Measurements from ENCODE around the gene PACSIN2.

DNA sequence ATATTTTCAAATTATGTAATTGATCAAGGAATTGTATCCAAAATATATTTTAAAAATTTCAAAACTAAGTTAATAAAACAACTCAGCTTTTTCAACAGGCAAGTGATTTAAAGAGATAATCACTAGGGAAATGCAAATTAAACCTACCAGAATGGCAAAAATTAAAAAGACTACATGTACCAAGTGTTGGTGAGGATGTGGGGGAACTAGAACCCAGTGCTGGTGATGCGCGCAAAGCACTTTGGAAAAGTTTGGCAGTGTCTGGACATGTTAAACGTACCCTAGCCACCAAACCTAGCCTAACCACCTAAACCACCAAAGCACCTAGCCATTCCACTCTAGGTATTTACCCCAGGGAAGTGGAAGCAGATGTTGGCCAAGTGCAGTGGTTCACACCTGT is 22.9 kb downstream of the PACSIN2 start:
- TF ChIP-seq, protein P1, sequence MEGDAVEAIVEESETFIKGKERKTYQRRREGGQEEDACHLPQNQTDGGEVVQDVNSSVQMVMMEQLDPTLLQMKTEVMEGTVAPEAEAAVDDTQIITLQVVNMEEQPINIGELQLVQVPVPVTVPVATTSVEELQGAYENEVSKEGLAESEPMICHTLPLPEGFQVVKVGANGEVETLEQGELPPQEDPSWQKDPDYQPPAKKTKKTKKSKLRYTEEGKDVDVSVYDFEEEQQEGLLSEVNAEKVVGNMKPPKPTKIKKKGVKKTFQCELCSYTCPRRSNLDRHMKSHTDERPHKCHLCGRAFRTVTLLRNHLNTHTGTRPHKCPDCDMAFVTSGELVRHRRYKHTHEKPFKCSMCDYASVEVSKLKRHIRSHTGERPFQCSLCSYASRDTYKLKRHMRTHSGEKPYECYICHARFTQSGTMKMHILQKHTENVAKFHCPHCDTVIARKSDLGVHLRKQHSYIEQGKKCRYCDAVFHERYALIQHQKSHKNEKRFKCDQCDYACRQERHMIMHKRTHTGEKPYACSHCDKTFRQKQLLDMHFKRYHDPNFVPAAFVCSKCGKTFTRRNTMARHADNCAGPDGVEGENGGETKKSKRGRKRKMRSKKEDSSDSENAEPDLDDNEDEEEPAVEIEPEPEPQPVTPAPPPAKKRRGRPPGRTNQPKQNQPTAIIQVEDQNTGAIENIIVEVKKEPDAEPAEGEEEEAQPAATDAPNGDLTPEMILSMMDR (IDR thresholded peaks at IDR 0.05), result no peak
- no peak for TF ChIP-seq POLR2AphosphoS5 (IDR thresholded peaks at IDR 0.05; ENCODE audit: insufficient read depth in 1 of 2, low read depth in 1 of 2)
- no peak for TF ChIP-seq POLR2A (IDR thresholded peaks at IDR 0.05)
